GM19023 (cell line): ENCODE results near the gene SYNM.

Experiments
- ATAC-seq: cut with Tn5 transposase; IDR thresholded peaks from one replicate; pipeline ENCODE4 v1.9.1; 2021; ENCODE audit warnings: mild to moderate bottlenecking, moderate library complexity; ENCODE audit not compliant: unreplicated experiment

Gene SYNM

GRCh38 chr15:99138491-99138982, 33.7 kb downstream of the SYNM start:
- ATAC-seq: no peak

GRCh38 chr15:99139276-99139675, 34.4 kb downstream of the SYNM start:
- no peak for ATAC-seq

DNA sequence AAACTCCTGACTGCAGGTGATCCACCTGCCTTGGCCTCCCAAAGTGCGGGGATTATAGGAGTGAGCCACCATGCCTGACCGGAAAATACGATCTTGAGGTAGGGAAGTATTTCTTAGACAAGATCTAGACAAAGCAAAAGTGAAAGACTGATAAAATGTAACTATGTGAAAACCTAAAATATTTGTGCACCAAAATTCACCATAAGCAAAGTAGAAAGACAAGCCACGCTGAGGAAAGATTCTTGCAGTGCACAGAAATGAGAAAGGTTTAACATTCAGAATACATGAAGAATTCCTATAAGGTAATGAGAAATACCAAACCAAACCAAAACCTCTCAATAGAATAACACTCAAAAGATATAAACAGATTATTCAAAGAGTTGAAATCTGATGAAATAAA, 35.7 kb downstream of the SYNM start:
- ATAC-seq: no peak

- ATAC-seq: no peak
These were observed 37.1 kb downstream of the SYNM start for GRCh38 chr15:99141943-99142342.

DNA sequence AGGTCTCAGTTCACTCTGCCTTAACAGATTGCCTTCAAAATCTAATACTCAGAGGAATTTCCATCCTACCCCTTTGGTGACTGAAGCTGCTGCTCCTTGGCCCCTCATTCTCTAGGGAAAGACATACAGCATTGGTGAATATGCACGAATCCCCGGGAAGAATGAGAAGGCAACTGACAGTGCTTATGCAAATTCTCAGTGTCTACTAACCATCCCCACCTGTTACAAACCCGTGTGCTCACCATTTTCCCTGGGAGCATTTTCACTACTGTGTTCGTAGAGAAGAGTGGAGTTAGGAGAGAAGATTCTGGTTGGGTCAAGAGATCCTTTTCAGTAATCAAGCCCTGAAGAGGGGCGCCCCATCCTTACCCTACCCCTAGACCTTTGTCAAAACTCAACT, 37.7 kb downstream of the SYNM start:
- ATAC-seq: no peak

DNA sequence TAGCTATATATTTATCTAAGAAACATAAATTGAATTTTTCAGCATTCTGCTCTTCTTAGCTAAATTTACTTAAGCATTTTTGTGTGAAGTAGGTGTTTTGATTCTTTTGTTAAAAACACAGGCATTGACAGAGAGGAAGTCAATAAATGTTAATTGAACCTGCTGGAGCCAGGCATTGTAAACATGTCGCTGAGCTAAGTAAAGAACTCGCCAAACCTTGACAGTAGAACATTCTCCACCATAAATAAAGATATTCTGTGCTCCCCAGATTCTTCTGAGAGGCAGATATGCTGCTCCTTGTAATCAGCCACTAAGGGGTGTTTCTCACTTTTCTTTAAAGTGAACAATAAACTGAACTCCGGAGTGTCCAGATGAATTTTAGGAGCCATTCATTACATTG, 38.4 kb downstream of the SYNM start:
- no peak for ATAC-seq

GRCh38 chr15:99143655-99144610, 39.1 kb downstream of the SYNM start:
- no peak for ATAC-seq

GRCh38 chr15:99145005-99145404, 40.1 kb downstream of the SYNM start:
- ATAC-seq: no peak

DNA sequence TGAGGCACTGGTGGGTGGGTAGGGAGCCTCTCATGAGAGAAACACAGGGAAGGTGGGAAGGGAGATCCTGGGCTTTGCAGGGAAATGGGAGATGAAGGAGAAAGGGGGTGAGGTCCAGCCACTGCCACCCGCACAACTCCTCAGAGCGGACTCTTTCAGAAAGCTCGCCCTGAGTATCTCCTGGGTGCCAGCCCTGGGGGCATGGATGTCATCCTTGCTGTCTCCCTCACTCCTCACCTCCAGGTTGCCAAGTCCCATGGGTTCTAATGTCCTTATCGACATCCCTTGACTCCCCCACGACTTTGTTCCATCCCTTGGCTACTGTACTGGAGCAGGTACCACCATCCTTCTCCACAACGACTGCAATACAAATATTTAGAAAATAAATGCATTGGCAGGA, 40.9 kb downstream of the SYNM start:
- no peak for ATAC-seq

DNA sequence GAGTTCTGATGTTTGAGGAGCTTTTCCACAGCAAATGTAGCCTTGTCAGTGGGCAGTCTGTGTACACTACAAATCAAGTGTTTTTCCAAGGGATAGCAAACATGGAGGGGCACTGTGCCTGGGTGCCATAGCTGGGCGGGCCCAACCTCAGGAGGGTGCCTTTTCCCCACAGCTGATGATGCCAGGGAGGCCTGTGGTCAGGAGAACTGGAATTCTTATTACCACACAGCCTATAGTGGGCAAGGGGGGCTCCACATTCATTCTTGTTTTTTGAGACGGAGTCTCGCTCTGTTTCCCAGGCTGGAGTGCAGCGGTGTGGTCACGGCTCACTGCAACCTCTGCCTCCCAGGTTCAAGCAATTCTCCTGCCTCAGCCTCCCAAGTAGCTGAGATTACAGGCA, 41.8 kb downstream of the SYNM start:
- no peak for ATAC-seq

- no peak for ATAC-seq
These were observed 44.0 kb downstream of the SYNM start for GRCh38 chr15:99148851-99149276.

GRCh38 chr15:99149366-99149765, 44.5 kb downstream of the SYNM start:
- ATAC-seq: no peak

DNA sequence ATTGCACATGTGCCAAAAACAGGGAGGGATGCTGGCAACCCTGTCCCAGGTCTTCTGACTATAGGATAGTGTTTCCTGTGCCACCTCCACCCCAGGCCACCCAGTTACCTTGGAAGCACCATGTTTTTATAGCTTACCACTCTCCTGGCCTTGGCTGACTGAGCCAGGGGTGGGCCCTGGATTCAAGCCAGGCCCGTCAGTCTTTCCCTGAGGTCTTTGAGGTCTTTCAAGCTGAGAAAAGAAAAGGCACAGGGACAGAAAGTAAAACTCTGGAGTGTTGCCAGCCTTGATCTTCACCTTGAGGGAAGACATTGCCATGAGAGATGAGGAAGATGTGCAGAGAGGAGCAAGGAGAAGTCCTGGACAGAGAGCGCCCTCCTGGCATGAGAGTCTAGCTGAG, 46.3 kb downstream of the SYNM start:
- ATAC-seq: no peak

- ATAC-seq: no peak
These were observed 48.2 kb downstream of the SYNM start for GRCh38 chr15:99153026-99153535.

- no peak for ATAC-seq
These were observed 49.4 kb downstream of the SYNM start for GRCh38 chr15:99154271-99154670.

DNA sequence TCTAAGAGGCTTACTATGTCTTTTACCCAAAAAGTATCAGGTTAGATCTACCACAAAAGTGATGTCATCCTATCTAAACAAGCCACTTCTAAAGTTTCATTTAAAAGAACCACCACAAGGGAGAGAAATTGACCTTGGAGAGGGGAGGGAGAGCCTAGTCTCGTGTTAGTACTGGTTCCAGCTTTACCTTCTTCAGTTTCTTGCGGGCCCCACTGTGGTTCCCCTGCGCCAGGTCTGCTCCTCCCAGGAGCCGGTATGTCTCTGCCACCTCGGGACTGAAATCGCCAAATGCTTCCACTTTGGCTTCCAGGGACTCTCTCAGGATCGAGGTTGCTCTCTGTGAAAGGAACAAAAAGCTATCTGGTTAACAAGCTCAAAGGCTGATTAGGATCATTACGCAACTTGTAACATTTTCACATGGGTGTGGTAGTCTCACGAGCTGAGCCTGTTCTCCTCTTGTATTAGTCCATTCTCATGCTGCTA, 51.1 kb downstream of the SYNM start:
- ATAC-seq: no peak

GRCh38 chr15:99157456-99157855, 52.6 kb downstream of the SYNM start:
- no peak for ATAC-seq

DNA sequence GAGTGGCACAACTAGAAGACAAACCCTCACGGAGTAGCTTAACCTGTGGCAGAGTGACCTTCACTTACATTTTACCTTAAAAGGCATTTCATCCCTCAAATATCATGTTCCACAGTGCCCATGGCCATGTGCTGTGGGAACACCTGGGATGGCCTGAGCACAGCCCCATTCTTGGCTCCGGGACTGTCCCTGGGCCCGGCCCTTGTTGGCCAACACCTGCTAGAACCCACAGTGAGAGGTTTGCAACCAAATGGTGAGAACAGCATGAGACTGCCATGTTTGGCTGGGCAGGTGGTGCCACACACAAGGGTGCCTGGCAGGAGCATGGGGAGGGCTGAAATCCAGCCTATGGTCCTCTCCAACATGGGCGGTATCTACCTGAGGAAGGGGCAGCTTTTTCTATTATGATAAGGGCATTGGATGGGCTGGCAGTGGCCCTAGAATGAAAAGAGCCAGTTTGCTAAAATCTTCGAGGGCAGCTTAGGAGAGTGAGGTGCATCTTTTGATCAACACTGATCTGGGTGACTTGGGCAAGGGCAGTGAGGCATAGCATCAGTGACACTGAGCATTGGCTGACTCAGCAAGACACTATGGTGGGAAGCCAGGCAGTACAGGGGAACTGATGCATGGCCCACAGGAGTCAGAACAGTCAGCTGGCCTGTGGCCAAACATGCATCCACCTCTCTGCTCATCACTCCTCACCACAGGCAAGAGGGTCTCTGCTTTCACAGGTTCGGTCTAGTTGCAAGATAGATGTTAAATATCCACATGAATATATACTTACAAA, 53.9 kb downstream of the SYNM start:
- no peak for ATAC-seq

DNA sequence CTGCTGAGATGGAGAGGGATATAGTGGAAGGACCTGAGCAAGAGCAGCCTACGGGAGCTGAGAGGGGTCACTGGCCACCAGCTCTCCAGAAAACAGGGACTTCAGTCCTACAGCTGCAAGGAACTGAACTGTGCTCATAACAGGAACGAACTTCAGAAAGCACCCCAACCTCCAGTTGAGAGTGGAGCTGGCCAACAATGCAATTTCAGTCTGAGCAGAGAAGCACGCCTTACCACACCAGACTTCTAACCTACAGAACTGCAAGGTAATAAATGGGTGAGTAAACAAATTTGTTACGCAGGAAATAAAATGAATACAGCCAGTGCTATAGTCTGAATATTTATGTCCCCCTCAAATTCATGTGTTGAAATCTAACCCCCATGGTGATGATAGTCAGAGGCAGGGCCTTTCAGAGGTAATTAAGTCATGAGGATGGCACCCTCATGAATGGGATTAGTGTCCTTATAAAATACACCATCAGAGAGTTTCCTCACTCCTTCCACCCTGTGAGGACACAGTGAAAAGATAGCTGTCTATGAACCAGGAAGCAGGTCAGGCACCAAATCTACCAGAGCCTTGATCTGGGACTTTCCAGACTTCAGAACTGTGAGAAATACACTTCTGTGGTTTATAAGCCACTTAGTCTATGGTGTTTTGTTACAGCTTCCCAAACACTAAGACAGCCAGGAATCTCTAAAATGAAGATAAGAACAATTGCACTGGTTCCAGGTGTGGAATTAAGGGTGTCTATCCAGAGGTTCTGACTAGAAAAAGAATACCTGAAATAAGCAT, 58.6 kb downstream of the SYNM start:
- ATAC-seq: no peak

DNA sequence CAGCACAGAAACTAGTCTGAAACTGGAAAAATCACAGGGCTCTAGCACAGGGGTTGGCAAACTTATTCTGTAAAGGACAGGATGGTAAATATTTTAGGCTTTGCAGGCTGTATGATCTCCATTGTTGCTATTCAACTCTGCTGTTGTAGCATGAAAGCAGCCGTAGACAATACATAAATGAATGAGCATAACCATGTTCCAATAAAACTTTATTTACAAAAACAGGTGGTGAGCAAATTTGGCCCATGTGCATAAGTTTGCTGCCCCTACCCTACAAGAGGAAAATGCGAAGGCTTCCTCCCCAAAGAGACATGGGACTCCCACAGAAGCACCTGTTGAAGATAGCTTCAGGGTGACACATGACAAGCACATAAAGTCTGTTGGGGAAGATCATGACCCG, 59.2 kb downstream of the SYNM start:
- no peak for ATAC-seq
